Inflammatory macrophage treated with lipopolysaccharide for 4 hours (primary cell): ENCODE results near the gene POU2F1.

Experiments
- DNase-seq: peaks from one replicate; pipeline ENCODE4 v3.0.0-alpha.2; 2020

Gene POU2F1

DNA sequence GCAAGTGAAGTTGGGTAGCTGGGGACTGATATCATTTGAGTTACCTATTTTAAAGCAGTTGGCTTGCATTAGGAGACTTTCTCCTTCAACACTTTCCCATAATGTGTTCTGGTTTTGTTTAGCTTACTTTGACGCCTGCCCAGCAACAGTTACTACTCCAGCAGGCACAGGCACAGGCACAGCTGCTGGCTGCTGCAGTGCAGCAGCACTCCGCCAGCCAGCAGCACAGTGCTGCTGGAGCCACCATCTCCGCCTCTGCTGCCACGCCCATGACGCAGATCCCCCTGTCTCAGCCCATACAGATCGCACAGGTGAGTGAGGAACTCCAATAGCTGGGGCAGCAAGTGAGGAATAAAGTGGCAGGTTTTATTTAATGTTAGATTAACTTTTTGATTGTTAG is 153.3 kb downstream of the POU2F1 start:
- no peak for DNase-seq

DNA sequence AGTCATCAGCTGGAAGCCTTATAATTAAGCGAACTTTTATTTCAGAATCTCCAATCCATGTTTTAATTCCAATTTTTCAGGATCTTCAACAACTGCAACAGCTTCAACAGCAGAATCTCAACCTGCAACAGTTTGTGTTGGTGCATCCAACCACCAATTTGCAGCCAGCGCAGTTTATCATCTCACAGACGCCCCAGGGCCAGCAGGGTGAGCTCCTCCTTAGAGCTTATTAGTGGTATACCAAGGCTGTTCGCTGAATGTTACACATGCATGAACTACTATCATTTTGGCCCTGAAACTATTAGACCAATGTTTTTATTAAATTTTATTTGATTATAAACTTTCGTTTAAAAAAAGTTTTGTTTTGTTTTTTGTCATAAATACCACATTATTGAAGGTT is 155.3 kb downstream of the POU2F1 start:
- DNase-seq: no peak

DNA sequence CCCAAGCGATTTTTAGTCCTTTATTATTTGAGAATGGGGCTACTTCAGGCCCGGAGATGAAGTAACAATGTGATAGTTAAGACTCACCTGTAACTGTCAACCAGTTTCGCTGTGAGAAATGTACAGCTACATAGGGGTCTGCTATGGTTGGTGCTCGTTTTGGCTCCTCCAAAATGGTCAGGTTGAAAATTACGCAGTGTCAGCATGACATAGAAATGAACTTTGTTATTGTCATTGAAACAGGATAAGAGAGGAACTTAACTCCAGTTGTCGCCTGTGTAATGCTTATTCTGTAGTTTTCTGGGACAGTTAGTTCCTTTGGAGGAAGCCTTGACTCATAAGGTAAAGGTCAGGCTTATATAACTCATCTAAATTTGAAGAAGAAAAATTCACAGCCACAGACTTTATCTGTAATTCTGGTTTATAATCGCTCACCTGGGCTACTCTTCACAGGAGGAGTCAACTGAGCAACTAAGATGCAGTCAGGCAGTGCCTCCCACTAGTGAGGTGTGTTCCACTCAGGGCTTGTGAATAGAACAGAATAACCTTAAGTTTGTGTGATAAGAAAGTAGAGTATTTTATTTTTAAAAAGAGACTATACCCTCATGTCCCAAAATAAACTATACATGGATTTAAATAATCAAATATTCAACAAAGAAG is 166.7 kb downstream of the POU2F1 start:
- peak; percentile 58 for DNase-seq

DNA sequence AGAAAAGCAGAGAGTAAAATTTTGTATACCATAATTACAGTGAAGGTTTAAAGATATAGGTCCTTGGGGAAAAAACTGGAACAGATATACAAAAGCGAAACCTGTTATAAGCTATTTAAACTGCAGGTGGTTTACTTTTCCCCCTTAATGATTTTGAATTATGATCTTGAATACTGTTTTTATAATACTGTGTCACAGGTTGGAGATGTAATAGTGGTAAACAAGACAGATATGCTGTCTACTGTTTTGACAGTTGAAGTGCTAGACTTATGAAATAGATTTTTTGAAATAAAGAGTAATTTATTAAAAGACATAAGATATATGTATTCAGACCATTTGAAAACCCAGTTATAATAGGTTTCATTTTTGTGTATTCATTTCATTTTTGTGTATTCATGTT is 168.3 kb downstream of the POU2F1 start:
- DNase-seq: no peak

DNA sequence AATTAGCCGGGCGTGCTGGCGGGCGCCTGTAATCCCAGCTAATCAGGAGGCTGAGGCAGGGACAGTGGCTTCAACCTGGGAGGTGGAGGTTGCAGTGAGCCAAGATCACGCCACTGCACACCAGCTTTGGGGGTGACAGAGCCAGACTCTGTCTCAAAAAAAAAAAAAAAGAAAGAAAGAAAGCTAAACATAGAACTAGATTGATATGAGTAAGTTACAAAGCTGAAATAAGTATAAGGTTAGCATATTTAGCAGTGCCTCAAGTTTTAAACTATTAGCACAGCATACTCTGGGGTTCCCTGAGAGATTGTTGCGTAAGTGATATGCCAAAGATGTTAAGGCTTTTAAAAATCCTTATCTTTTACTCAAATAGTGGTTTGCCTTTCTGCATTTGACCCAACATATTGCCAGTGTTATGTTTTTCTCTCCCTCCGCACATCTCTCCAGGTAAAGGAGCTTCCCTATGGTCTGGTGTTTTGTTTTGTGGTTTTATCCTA is 171.6 kb downstream of the POU2F1 start:
- DNase-seq: no peak

DNA sequence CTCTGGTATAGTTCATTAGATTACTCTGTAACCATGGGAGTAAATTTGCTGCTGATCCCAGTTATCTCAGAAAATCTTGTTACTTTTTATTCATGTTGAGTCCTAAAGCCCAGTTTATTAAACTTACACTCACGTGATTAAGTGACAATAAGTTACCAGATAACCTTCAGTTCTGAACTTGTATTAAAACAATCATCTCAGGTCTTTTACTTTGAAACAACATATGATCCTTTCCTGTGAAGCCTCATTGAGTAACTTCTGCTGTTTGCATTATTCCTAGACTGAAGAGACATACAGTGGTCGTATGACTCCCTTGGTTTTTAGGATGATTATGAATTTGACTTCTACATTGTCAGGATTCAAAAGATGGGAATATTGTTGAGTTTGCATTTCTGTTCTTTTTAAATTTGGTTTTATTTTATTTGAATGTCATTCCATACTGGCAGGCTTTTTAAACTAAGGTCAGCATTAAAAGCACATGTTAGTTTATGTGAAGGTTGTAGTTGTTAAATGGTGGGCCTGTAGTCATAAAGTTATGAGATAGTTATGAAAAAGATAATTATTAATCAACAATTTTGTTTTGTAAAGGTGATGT is 179.8 kb downstream of the POU2F1 start:
- no peak for DNase-seq

DNA sequence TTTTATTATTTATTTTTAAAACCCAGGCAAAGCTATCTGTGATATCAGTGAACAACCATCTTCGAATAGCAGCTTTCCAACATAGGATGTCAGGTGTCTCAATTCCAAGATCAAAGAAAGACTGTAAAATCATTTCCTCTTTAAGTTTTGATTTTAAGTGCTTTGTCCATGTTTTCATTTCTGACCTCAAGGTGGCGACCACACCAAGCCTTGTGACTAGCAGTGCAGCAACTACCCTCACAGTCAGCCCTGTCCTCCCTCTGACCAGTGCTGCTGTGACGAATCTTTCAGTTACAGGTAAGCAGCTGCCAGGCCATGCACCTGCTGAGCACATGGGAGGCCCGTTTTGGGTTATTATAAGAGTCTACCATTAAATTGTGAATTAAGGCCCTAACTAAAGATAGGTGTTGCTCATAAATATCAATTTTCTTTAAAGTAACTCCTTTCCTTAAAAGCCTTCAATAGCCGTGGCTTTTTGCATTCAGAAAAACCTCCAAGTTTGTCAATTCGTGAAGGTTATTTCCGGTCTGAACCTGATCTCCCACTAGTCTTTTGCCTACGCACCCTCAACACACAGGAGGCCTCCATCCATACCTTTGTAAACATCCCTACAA is 180.7 kb downstream of the POU2F1 start:
- DNase-seq: peak; percentile 50

DNA sequence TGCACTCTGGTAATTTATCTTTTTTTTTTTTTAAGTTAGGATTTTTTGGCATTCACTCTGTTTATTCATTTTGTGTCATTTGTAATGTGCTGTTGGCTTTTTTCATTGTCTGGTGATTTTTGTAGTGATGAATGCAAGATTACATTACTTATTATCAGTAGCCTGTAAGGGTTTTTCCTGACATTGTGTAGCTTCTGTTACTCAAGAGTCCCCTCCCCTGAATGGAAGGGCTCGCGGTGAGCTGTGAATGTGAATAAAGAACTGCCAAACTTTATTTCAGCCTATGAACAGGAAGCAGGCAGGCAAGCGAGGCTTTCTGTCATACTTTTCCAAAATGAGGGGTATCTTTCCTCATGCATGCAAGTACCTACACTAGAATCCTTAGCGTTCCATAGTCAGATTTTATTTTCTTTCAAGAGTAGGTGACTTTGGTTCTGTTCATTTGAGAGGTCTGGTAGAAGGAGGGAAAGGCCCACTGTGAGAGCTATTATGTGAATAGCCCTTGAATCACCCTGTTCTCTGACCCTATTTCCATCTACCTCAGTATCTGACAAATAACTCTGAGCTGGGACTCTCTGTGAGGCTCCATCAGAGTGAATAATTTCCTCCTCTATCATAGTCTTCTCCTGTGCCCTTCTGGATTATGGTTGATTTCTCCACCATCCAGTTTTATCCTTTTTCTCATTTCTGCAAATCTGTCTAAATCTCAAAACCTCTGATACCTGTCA is 183.6 kb downstream of the POU2F1 start:
- no peak for DNase-seq

DNA sequence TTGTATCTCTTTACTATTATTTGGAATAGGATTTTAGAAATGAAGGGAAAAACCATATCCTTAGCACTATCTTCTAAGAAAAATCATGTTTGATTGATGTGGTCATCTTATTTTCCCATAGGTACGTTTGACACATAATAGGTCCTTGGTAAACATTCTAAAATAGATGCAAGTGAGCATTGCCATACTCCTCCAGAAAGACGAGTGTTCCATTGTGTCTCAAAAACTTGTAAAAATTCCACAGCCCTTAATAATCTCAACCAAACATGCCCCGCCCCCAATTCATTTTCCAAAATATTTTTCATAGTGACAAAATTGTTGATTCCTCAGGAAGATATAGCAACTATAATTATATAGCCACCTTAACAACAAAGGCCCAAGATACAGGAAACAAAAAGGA is 184.2 kb downstream of the POU2F1 start:
- no peak for DNase-seq

DNA sequence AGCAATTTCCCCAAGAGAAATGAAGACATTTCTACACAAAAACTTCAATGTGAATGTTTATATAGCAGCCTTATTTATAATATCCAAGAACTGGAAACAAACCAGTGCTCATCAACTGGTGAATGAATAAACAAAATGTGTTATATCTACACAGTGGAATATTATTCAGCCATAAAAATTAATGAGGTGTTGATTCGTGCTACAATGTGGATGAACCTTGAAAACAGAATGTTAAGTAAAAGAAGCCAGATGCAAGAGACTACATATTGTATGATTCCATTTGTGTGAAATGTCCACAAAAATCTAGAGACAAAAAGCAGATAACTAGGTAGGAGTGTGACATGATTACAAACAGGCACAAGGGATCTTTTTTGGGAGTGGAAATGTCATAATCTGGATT is 187.7 kb downstream of the POU2F1 start:
- no peak for DNase-seq

DNA sequence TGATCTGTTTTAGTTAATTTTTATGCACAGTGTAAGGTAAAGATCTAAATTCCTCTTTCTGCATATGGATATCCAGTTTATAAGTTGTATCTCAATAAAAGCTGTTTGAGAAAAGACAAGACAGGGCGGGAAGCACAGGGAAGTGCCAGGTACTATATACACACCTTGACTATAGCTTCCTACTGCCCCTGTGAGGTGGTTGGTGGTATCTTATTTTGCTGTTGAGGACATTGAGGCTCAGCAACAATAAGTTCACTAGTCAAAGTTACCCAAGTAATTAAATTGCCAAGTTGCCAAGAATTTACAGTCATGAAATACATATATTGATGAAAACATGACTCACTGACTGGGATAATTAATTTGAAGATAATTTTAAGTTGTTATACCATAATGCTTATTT is 188.5 kb downstream of the POU2F1 start:
- DNase-seq: no peak

DNA sequence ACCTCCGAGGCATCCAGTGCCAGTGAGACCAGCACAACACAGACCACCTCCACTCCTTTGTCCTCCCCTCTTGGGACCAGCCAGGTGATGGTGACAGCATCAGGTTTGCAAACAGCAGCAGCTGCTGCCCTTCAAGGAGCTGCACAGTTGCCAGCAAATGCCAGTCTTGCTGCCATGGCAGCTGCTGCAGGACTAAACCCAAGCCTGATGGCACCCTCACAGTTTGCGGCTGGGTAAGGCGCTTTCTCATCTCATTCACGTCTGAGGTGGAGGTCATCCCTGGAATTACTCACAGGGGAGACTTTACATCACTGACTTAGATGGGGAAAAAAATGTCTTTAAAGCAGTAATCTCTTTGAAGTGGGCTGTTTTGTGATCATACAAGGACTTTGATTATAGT is 191.4 kb downstream of the POU2F1 start:
- no peak for DNase-seq

DNA sequence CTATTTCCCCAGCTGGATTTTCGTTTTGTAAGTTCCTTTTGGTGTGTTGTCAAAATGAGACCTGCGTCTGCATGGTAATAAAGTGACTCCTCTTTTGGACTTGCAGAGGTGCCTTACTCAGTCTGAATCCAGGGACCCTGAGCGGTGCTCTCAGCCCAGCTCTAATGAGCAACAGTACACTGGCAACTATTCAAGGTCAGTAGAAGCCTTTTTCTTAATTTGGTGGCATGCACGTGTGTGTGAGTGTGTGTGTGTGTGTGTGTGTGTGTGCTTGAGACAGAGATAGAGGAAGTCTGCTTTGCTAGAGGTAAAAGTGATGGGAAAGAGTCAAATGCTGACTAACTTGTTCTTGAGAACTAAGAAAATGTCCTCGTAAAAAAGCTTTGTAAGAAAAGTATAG is 192.2 kb downstream of the POU2F1 start:
- no peak for DNase-seq

DNA sequence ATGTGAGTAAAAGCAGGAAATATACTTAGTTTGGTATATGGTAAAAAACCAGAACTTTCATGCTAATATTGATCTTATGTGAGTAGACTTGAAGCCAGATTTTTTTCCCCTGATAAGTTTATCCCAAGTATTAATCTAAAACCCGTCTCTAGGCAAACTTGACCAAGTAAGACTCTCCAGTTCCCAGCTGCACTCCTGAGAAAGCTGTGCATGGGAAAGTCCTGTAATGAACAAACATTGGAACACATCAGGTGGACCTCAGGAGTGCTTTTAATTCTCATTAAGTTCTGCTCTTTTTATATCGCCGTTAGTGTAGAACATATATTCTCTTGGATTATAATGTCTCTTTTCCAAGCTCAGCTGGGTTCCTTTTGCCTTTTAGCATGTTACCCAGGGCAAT is 192.6 kb downstream of the POU2F1 start:
- DNase-seq: no peak

DNA sequence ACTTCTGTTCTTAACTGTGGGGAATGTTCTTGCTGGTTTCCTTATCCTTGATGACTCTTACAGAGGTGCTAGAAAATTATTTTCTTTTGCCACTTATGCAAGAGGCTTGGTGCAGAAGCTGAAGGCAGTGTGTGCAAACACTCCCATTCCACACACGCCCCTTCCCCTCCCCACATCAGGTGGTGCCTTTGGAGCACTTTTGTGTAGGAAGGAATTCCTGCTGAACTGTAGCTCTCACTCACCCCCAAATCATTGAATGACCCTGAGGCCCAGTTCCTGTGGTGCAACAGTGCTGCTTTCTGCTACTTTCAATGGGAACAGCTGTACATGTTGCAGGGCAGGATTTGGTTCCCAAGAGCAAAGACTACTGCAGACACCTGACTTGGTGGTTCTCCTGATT is 195.8 kb downstream of the POU2F1 start:
- no peak for DNase-seq

DNA sequence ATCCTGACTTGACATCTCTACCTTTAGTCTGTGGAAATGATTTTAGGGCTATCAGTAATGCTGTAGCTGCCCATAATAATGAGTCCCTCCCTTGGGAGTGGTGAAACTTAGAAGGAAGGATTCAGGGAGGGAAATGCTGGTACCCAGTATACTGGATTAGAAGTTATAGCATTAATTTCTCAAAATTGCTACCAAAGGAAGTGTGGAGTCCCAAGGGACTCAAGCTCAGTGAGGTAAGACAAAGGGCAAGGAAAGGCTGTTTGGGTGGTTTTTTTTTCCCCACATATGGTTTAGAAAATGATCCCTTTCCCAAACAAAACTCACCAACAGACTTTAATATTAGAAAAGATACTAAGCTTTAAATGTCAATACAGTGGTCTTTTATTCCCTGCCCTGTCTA is 197.7 kb downstream of the POU2F1 start:
- no peak for DNase-seq

DNA sequence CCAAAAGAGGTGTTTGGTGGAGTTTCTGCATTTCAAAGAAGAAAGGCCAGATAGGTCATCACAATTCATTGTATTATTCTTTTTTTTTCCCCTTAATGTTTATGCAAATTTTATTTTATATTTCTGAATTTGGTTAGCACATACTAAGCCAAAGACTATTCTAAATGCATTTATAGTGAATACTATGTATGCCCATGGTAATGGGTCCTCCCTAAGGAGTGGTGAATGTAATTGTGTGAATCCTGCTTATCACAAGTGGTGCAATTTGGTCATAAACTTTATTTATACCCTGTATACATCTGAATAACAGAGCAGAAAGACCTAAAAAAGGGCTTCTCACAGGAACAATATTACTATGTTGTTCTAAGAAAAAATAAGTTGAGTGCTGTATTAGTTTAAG is 198.6 kb downstream of the POU2F1 start:
- no peak for DNase-seq

DNA sequence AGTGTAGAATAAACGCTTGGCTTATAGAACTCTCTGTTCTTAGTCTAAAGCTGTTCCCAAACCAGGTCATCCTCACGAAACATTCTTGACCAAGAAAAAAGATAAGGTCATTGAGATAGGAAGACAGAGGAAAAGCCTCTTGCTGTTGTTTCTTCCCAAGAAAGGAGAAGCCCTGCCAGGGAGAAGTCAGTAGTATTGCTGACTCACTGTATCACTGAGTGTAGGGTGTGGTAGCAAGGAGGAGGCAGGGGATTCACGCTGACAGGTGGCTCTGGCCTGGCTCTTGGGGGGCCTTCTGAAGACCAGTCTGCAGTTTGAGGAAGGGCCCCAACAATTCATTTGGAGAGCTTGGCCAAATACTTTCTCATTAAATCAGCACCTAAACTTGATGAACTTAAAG is 199.8 kb downstream of the POU2F1 start:
- DNase-seq: peak; percentile 32

DNA sequence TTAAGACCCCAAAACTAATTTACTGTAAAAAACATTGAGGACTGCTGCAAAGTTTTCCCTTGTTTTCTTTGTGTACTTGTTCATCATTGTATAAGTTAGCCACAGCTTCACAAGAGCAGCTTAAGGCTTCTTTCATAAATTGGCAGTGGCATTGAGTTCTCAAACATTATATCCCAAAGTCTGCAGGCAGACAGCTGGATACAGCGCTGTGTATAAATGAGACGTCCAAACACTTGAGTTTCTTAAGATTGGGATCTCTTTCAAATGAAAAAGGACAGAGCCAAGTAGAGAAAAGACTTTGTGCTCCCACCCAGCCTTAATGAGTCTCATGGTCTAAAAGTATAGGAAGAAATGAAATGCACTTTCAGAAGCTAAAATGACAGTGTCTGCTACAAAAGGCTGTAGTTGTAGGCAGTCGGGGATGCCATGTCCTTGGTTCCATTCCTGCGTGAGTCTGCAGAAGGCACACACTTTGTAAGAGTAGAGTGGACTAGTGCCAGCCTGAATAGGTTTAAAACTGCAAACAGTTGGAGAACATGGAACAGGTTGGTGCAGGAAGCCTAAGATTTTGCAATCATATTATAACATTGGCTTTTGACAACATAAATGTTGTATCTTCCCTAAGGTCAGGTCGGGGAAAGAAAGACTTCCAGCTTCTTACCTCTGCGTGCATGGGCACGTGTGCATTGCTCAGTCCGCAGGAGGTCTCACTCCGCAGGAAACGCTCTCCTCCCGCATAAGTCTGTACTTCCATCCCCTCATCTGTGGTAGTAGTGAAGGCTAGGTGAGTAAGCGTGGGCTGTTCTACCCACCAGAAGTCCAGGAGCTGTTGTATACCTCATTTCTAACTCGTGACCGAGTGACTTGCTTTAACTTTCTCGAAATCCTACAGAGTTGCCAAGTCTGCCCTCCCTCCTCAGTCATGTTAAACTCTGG is 203.3 kb downstream of the POU2F1 start:
- DNase-seq: no peak

DNA sequence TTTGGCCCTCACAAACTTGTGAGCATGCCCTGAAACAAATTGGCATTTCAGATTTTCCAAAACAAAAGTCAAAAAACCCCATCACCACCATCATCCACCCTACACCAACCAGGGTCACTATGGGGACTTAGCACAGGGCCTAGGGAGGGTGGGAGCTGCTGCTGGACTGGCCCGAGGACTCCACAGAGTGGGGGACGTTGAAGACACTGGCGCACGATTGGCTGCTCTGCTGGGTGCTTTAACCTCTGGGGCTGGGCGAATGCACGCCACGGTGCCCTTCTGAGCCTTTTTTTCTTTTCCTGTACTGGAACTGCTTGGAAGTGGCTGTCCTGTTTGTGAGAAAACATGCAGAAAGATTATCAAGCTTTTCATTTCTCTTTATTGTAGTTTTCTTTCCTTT is 204.8 kb downstream of the POU2F1 start:
- no peak for DNase-seq

DNA sequence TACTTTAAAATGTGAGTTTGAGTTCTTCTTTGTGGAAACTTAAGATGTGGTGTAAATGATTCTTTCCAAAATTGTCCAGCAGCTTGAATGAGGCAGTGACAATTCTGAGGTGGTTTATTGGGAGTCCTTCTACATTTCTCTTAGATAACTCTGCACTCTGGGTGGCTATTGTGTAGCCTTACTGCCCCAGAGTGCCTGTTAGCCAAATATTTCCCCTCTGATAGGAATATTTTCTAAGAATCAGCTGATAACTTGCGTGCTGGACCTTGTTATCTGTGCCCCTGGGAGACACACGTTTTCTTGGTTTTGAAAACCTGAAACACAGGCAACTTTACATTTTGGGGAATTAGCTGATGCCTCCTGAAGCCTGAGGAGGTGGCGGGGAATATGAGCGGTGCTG is 206.0 kb downstream of the POU2F1 start:
- DNase-seq: no peak

DNA sequence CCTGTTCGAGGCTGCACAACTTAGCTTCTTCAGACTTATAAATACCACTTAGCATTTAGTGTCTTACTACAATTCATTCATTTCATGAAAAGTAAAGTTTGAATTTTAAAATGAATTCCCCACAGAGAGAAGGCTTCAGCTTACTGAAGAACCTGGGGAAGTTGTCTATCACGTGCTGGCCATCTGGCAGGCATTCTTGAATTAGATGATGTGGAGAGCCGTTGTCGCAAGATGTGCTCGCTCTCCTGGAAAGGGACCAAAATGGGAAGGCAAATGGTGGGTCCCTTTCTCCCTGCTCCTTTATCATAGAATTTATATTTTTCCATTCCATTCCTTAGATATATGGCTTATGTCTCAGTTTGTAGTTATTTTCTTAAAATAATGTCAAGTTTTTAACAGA is 207.2 kb downstream of the POU2F1 start:
- DNase-seq: no peak

DNA sequence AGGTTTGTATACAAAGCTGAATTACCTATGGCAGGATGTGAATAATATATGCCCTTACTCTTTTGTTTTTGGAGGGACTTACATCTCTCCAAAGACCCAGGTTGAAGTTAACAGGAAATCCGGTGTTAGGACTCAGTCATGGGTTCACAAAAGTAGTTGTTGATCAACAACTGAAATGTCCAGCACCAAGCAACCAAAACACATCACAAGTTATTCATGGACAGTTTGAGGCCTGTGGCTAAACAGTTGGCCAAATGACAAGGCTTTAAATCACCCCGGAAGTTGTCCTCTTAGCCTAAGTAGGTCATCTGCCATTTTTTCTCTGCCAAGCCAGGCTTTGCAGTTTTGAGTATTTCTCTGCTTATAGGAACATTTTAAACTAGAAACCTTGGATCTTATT is 207.7 kb downstream of the POU2F1 start:
- no peak for DNase-seq
